ENCODE data around the gene GNPDA1.

GNPDA1 gene

DNA sequence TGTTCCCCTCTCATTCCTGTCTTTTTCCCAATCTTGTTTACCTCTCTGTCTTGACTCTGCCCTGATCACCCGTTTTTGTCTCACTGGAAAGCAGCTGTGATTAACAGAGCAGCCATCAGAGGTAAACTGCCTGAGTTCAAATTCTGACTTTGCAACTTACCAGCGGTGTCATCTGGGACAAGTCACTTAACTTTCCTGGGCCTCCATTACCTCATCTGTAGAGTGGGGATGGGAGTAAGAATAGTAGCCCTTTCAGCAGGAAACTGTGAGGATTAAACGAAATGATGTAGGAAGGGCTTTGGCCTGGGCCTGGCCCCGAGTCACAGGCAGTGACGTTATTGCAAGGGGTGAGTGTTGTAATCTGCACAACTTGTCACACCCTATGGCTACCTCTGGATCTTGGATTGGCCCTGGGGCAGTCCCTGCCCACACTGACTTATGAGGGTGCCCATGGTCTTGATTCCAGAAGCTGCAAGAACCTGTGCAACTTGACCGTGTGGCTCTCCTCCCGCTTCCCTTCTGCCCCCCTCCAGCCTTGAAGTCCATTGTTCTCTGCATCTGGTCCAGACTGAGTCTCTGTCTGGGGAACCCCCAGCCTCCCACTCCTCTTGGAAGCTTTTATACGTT is 54.2 kb downstream of the GNPDA1 start:
- TF ChIP-seq, protein P1, sequence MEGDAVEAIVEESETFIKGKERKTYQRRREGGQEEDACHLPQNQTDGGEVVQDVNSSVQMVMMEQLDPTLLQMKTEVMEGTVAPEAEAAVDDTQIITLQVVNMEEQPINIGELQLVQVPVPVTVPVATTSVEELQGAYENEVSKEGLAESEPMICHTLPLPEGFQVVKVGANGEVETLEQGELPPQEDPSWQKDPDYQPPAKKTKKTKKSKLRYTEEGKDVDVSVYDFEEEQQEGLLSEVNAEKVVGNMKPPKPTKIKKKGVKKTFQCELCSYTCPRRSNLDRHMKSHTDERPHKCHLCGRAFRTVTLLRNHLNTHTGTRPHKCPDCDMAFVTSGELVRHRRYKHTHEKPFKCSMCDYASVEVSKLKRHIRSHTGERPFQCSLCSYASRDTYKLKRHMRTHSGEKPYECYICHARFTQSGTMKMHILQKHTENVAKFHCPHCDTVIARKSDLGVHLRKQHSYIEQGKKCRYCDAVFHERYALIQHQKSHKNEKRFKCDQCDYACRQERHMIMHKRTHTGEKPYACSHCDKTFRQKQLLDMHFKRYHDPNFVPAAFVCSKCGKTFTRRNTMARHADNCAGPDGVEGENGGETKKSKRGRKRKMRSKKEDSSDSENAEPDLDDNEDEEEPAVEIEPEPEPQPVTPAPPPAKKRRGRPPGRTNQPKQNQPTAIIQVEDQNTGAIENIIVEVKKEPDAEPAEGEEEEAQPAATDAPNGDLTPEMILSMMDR (IDR thresholded peaks at IDR 0.05; ENCODE audit: insufficient read depth, low read length, missing control alignments) = no peak
- ChIA-PET CTCF (interaction anchor here (0.8 to 20.8 kb wide), 12 partner anchors 11 to 305 kb away, joined by 3 to 828 read pairs (median 40); partner anchors contain the start of genes ARAP3, DELE1, PCDH1 and RNF14), POLR2A (interaction anchor here (1.2 kb wide), 1 partner anchor 13 kb away, joined by 3 read pairs; no protein-coding TSS in a partner anchor)
- H3K4me3 ChIP-seq (ENCODE audit: low read depth, low read length) = no peak overlapping the region
- no peak for DNase-seq (ENCODE audit: low read depth, low spot score)

- H3K4me3 ChIP-seq (ENCODE audit: low read depth, low read length) = no peak within 1 kb of the TSS
- CTCF ChIA-PET = interaction anchor here (0.8 to 20.8 kb wide), 10 partner anchors 11 to 304 kb away, joined by 3 to 828 read pairs (median 62); partner anchors contain the start of genes PCDH1 and RNF14
- POLR2A ChIA-PET = interaction anchor here (1.2 kb wide), 1 partner anchor 12 kb away, joined by 3 read pairs; no protein-coding TSS in a partner anchor
- TF ChIP-seq, protein P1 (IDR thresholded peaks at IDR 0.05; ENCODE audit: insufficient read depth, low read length, missing control alignments) = no peak
- DNase-seq (ENCODE audit: low read depth, low spot score) = no peak
These were observed 54.7 kb downstream of the GNPDA1 start, which contains the start of gene PCDH12 for GRCh38 chr5:141958113-141958512. PCDH12 (minus strand) TSS chr5:141958202; CDS start chr5:141957851, 351 bp downstream.

GRCh38 chr5:141957367-141957996 is 55.3 kb downstream of the GNPDA1 start:
- CTCF ChIA-PET = interaction anchor here (0.8 to 20.8 kb wide), 12 partner anchors 11 to 303 kb away, joined by 3 to 828 read pairs (median 7); partner anchors contain the start of genes PCDH1 and RNF14
- no peak for DNase-seq (ENCODE audit: low read depth, low spot score)
- POLR2A ChIA-PET = interaction anchor here (1.2 kb wide), 1 partner anchor 12 kb away, joined by 3 read pairs; no protein-coding TSS in a partner anchor
- TF ChIP-seq, protein P1 (IDR thresholded peaks at IDR 0.05; ENCODE audit: insufficient read depth, low read length, missing control alignments) = no peak
- no peak overlapping the region for H3K4me3 ChIP-seq (ENCODE audit: low read depth, low read length)

GRCh38 chr5:141954194-141954593 is 58.6 kb downstream of the GNPDA1 start:
- TF ChIP-seq, protein P1 (IDR thresholded peaks at IDR 0.05; ENCODE audit: insufficient read depth, low read length, missing control alignments) = no peak
- no peak for DNase-seq (ENCODE audit: low read depth, low spot score)
- CTCF ChIA-PET = interaction anchor here (3.0 to 20.8 kb wide), 4 partner anchors 5 to 257 kb away, joined by 21 to 828 read pairs (median 260); partner anchors contain the start of genes PCDH12 and RNF14
- POLR2A ChIA-PET = no interaction called here
- no peak overlapping the region for H3K4me3 ChIP-seq (ENCODE audit: low read depth, low read length)

DNA sequence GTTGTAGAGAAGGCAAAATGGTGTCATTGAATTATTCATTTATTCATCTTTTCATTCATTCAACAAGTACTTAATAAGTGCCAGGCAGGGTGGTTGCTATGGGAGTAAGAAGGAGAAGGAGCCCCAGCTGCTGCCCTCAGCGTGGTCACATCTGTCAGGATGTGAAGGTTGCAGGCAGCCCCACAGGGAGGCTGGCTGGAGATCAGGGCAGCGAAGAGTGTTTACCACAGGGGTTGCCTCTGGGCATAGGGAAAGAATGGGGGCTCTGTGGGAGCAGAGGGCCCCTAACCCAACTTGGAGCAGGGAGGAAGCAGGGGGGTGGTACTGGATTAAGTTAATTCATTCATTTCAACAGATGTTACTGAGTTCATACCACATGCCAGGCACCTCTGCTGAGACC is 60.8 kb downstream of the GNPDA1 start:
- TF ChIP-seq, protein P1 (IDR thresholded peaks at IDR 0.05; ENCODE audit: insufficient read depth, low read length, missing control alignments) = no peak
- CTCF ChIA-PET = interaction anchor here (1.7 to 20.8 kb wide), 4 partner anchors 7 to 255 kb away, joined by 6 to 828 read pairs (median 140); partner anchors contain the start of genes PCDH12 and RNF14
- POLR2A ChIA-PET = no interaction called here

DNA sequence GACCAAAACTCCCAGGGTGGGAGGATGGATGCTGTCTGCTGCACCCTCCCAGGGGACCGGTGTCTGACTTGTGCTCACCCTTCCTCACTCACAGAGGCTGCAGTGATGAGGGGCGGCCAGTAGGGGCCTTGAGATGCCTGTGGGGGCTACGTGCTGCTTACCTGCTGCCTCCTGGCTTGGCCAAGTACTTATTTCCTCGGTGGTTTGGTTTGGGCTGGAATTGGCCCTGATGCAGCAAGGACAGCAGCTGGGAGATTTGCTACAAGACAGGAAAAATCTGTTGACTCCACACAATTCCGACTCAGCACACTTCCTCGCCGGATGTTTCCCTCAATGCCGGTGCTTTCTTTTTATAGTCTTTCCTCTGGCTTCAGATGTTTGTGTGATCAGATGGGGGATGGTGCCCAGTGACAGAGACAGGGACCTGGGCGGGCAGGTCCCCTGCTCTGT is 61.5 kb downstream of the GNPDA1 start:
- CTCF ChIA-PET = interaction anchor here (1.1 to 17.0 kb wide), 7 partner anchors 8 to 261 kb away, joined by 3 to 260 read pairs (median 5); partner anchors contain the start of genes PCDH1, PCDH12 and RNF14

More for the DNA sequence above, 60.8 kb downstream of the GNPDA1 start:
- no peak overlapping the region for H3K4me3 ChIP-seq (ENCODE audit: low read depth, low read length)
- no peak for DNase-seq (ENCODE audit: low read depth, low spot score)

More for the DNA sequence above, 61.5 kb downstream of the GNPDA1 start:
- POLR2A ChIA-PET = no interaction called here
- DNase-seq (ENCODE audit: low read depth, low spot score) = no peak
- TF ChIP-seq, protein P1 (IDR thresholded peaks at IDR 0.05; ENCODE audit: insufficient read depth, low read length, missing control alignments) = peak; percentile 58
- H3K4me3 ChIP-seq (ENCODE audit: low read depth, low read length) = no peak overlapping the region

Measured in AG04449 (cell line).